HepG2 (cell line): Measurements from ENCODE around the gene C11orf24. TPM values are rescaled to one million over a fixed set of nuclear protein-coding genes. Genes with fewer than 3 reads are reported as not detected.

Experiments
- ARID5B ChIP-seq: IDR thresholded peaks from 2 replicates; pipeline ENCODE4 v1.4.0; 2020; ENCODE audit warnings: mild to moderate bottlenecking, missing genetic modification reagents
- ATF1 ChIP-seq: IDR thresholded peaks from 2 replicates; pipeline ENCODE4 v1.6.1; 2016; ENCODE audit warnings: mild to moderate bottlenecking, control low read depth
- ATF7-NPFF ChIP-seq: sonication (generic); formaldehyde crosslinking; IDR thresholded peaks from 2 replicates; pipeline ENCODE4 v1.8.1; 2023; ENCODE audit warnings: mild to moderate bottlenecking, low read depth, missing genetic modification reagents, moderate library complexity
- BCL6 ChIP-seq: IDR thresholded peaks from 2 replicates; pipeline ENCODE4 v1.6.1; 2016; ENCODE audit warnings: missing genetic modification reagents, missing compliant biosample characterization
- CTCF ChIP-seq: sonication (generic); formaldehyde crosslinking; IDR thresholded peaks from 2 replicates; pipeline ENCODE4 v1.5.0; 2020; ENCODE audit warnings: mild to moderate bottlenecking, missing genetic modification reagents, moderate library complexity
- DNMT3B ChIP-seq: conservative IDR thresholded peaks from 2 replicates; pipeline ENCODE4 v1.6.1; 2016; ENCODE audit warnings: missing biosample characterization, control low read depth
- FOXA3 ChIP-seq: IDR thresholded peaks from 2 replicates; pipeline ENCODE4 v1.6.1; 2016; ENCODE audit warnings: missing genetic modification reagents, missing compliant biosample characterization
- HMGA1 ChIP-seq: sonication (generic); formaldehyde crosslinking; conservative IDR thresholded peaks from 2 replicates; pipeline ENCODE4 v1.4.0; 2020; ENCODE audit warnings: missing genetic modification reagents
- MED1 ChIP-seq: sonication (generic); formaldehyde crosslinking; IDR thresholded peaks from 2 replicates; pipeline ENCODE4 v1.4.0; 2020; ENCODE audit warnings: missing genetic modification reagents
- POLR2AphosphoS5 ChIP-seq: IDR thresholded peaks from 2 replicates; pipeline ENCODE4 v1.6.1; 2012; ENCODE audit warnings: low read depth, low read length
- PRDM15 ChIP-seq: sonication (generic); formaldehyde crosslinking; IDR thresholded peaks from 2 replicates; pipeline ENCODE4 v1.4.0; 2020; ENCODE audit warnings: missing genetic modification reagents
- ZBTB33 ChIP-seq: sonication (generic); formaldehyde crosslinking; IDR thresholded peaks from 2 replicates; pipeline ENCODE4 v1.4.0; 2020; ENCODE audit warnings: missing genetic modification reagents
- ZNF121 ChIP-seq: sonication (generic); formaldehyde crosslinking; IDR thresholded peaks from 2 replicates; pipeline ENCODE4 v1.5.0; 2020; ENCODE audit warnings: mild to moderate bottlenecking, missing genetic modification reagents
- ZNF138 ChIP-seq: sonication (generic); formaldehyde crosslinking; IDR thresholded peaks from 2 replicates; pipeline ENCODE4 v1.5.0; 2020; ENCODE audit warnings: mild to moderate bottlenecking, low read depth, missing genetic modification reagents
- ZNF274 ChIP-seq: sonication (generic); formaldehyde crosslinking; IDR thresholded peaks from 2 replicates; pipeline ENCODE4 v1.5.1; 2020; ENCODE audit warnings: mild to moderate bottlenecking, missing genetic modification reagents
- ZNF3 ChIP-seq: IDR thresholded peaks from 2 replicates; pipeline ENCODE4 v1.7.0; 2017; ENCODE audit warnings: inconsistent platforms
- ZNF441 ChIP-seq: sonication (generic); formaldehyde crosslinking; IDR thresholded peaks from 2 replicates; pipeline ENCODE4 v1.7.0; 2021; ENCODE audit warnings: missing genetic modification reagents, borderline replicate concordance
- ZNF660 ChIP-seq: sonication (generic); formaldehyde crosslinking; IDR thresholded peaks from 2 replicates; pipeline ENCODE4 v1.5.1; 2020; ENCODE audit warnings: mild to moderate bottlenecking, low read depth, missing genetic modification reagents, borderline replicate concordance
- ZNF773 ChIP-seq: sonication (generic); formaldehyde crosslinking; IDR thresholded peaks from 2 replicates; pipeline ENCODE4 v1.4.0; 2020; ENCODE audit warnings: missing genetic modification reagents, borderline replicate concordance
- polyA plus RNA-seq, 8 experiments: library from polyadenylated mRNA; depleted of rRNA in 3 of 8; stranded (reverse) in 7 of 8; unstranded in 1 of 8; fragments of >200 nt; fragmentation: Illumina TruSeq in 4 of 8; extraction: Trizol in 4 of 8; gene quantifications; 2 replicates each; pipeline versions ENCODE4 v1.2.1 to v1.2.3, GENCODE V29; 2011 to 2016; ENCODE audit warnings: low read depth in 4 of 8, missing spikeins in 1 of 8, mixed read lengths in 1 of 8; ENCODE audit not compliant: insufficient read depth in 1 of 8
- total RNA-seq, 5 experiments: library from RNA; depleted of rRNA; stranded (reverse); fragments of >200 nt; fragmentation: Illumina TruSeq; extraction: Trizol; gene quantifications; 2 replicates each; pipeline ENCODE4 v1.2.3, GENCODE V29; 2016; ENCODE audit warnings: low read depth in 1 of 5

The C11orf24 gene
- total and polyA plus RNA-seq, 2 of the 13 experiments (the other 11 are each of a cell fraction or from before 2014, with no cell fraction given), result 52.9 to 55.5 TPM

- TF ChIP-seq ZNF773 (CRISPR knock-in tag), result no peak
- 0 out of 2 replicates have a peak, but pooled peaks have one; percentile 21 for TF ChIP-seq ATF1
- TF ChIP-seq ARID5B, result no peak; the same call in 1 of the 2 replicates
- TF ChIP-seq ATF7-NPFF (CRISPR knock-in tag), result no peak
- no peak for TF ChIP-seq ZBTB33
- TF ChIP-seq PRDM15 (CRISPR knock-in tag), result no peak
- peak; percentile 76 for TF ChIP-seq FOXA3 (CRISPR knock-in tag)
- TF ChIP-seq CTCF (CRISPR knock-in tag), result peak; percentile 65
- 0 out of 2 replicates have a peak, but pooled peaks have one; percentile 1 for TF ChIP-seq MED1
- no peak for TF ChIP-seq ZNF138 (CRISPR knock-in tag)
- no peak for TF ChIP-seq ZNF3 (CRISPR knock-in tag)
- no peak for TF ChIP-seq POLR2AphosphoS5
- no peak for TF ChIP-seq ZNF274
- no peak for TF ChIP-seq ZNF660
- no peak for TF ChIP-seq ZNF121 (CRISPR knock-in tag)
- no peak for TF ChIP-seq DNMT3B
- 0 out of 2 replicates have a peak, but pooled peaks have one; percentile 8 for TF ChIP-seq BCL6 (CRISPR knock-in tag)
- TF ChIP-seq ZNF441, result no peak
- no peak for TF ChIP-seq HMGA1 (CRISPR knock-in tag)
Observed at GRCh38 chr11:68271023-68271780, 571 bp downstream of the C11orf24 start (continued).
